Stimulated activated CD4-positive, alpha-beta T cell treated with anti-CD3 and anti-CD28 coated beads, Interleukin-12 subunit alpha, Interleukin-12 subunit beta, amount 100 ng/mL, for 24 hours (primary cell): ENCODE data around the gene KRTAP5-7.
"Not testable (repeated sequence)": the region's sequence is repeated elsewhere in the genome, so short reads cannot be mapped to it uniquely, and the experiment has no call there.

ENCODE experiments used
- DNase-seq, 2 experiments: peaks; one replicate each; pipeline ENCODE4 v3.0.0-alpha.2; 2020; ENCODE audit warnings: low read depth in 2 of 2

Gene KRTAP5-7, protein sequence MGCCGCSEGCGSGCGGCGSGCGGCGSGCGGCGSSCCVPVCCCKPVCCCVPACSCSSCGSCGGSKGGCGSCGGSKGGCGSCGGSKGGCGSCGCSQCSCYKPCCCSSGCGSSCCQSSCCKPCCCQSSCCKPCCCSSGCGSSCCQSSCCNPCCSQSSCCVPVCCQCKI

DNA sequence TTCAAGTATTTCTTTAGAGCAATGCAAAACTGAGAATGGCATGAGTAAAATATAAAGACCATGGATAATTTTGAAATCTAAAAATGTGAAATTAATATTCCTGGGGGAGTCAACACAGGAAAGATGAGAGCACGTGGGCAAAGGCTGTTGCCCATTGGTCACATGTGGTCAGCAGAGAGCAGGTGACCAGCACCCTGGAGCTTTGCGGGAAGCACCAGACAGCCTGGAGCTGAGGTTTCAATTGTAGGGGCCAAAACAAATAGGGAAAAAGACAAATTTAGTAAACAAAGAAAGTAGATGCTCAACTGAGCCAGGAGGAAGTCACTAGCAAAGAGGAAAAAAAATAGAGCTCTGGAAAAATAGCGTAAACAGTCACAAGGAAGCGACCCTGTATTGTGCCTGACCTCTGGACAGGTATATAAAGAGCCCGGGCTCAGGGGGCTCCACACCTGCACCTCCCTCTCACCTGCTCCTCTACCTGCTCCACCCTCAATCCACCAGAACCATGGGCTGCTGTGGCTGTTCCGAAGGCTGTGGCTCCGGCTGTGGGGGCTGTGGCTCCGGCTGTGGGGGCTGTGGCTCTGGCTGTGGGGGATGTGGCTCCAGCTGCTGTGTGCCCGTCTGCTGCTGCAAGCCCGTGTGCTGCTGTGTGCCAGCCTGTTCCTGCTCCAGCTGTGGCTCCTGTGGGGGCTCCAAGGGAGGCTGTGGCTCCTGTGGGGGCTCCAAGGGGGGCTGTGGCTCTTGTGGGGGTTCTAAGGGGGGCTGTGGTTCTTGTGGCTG is at the start of gene KRTAP5-7:
Gene KRTAP5-7, plus strand, starts transcription at position 472 of the 780 bp plus-strand sequence. Its CDS starts 34 bp downstream, at position 506.
- DNase-seq = not testable (repeated sequence)

DNA sequence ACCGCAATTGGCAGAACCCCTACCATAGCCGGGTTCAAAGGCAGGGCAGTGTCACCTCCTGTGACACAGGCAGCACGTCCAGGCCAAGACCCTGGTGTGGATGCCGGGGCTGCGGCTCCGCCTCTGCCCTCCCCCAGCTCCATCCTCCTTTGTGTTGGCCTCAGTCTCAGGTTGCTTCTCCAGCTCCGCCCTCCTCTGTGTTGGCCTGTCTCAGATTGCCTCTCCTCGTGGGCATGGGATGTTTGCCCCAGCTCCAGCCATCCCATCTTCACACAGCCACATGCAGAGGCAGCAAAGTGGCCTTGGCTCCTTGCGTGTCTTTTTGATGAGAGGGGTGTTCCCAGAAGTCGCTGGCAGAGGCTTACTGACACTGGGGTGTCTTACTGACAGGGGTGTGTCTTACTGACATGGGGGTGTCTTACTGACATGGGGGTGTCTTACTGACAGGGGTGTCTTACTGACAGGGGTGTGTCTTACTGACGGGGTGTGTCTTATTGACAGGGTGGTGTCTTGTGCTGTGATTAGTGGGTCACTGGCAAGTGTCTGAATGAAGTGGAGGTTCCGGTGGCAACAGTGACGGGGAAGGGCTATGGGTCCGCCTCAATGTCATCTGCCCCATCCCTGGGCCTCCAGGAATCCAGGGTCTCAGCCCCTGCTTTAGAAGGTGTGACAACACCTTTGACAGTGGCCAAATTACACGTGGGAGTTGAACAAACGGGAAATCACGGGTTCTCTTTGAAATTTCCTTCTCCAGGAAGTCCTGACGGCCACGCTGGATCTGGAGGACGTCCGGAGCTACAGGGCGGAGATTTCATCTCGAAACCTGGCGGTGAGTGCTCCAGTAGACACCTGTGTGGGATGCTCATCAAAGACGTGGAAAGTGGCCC is 49.2 kb upstream of the KRTAP5-7 start:
- DNase-seq = no peak

- no peak for DNase-seq
These were observed 48.6 kb upstream of the KRTAP5-7 start for GRCh38 chr11:71478528-71478840.

GRCh38 chr11:71481101-71481960 is 45.7 kb upstream of the KRTAP5-7 start:
- DNase-seq = no peak

DNA sequence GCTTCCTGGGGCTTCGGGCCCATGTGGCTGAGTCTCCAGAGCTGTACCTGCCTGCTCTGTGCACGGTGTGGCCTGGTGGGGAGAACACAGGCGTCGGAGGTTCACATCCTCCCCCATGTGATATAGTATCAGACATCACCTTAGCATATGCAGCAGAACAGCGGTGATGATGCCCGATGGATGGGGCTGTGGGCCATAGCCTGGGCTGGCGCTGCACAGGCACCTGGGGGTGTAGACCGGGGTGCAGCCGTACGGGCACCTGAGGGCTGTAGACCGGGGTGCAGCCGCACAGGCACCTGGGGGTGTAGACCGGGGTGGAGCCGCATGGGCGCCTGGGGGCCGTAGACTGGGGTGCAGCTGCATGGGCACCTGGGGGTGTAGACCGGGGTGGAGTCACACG is 44.9 kb upstream of the KRTAP5-7 start:
- DNase-seq = no peak

DNA sequence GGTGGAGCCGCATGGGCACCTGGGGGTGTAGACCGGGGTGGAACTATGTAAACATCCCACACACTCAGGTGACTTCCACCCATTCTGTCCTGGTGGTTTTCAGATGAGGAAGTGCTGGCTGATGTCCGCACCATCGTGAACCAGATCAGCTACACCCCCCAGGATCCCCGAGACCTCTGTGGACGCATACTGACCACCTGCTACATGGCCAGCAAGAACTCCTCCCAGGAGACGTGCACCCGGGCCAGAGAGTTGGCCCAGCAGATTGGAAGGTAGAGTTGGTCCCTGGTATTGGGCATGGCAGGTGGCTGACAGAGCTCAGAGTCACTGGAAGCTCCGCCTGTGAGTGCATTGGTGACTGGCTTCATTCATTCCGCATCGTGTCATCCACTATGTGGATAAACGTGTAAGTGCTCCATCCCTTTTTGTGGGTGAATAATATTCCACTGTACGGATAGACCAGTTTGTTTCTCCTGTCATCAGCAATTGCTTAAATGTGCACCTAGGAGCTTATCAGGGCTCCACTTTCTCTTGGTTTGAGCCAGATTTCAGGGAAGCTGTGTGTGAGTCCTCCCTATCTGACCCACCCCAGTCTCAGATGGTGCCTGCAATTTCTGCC is 44.2 kb upstream of the KRTAP5-7 start:
- DNase-seq = no peak

GRCh38 chr11:71483692-71484091 is 43.4 kb upstream of the KRTAP5-7 start:
- DNase-seq = no peak

GRCh38 chr11:71484248-71485062 is 42.6 kb upstream of the KRTAP5-7 start:
- DNase-seq = no peak

GRCh38 chr11:71485063-71485399 is 42.0 kb upstream of the KRTAP5-7 start:
- no peak for DNase-seq

GRCh38 chr11:71485466-71485865 is 41.6 kb upstream of the KRTAP5-7 start:
- no peak for DNase-seq

DNA sequence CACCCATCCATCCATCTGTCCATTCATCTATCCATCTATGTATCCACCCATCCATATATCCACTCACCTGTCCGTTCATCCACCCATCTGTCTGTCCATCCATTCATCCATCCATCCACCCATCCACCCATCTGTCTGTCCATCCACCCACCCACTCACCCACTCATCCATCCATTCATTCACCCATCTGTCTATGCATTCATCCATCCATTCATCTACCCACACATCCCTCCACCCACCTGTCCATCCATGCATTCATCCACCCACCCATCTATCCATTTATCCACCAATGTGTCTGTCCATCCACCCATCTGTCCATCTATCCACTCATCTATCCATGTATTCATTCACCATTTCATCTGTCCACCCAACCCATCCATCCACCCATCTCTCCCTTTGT is 40.7 kb upstream of the KRTAP5-7 start:
- no peak for DNase-seq

DNA sequence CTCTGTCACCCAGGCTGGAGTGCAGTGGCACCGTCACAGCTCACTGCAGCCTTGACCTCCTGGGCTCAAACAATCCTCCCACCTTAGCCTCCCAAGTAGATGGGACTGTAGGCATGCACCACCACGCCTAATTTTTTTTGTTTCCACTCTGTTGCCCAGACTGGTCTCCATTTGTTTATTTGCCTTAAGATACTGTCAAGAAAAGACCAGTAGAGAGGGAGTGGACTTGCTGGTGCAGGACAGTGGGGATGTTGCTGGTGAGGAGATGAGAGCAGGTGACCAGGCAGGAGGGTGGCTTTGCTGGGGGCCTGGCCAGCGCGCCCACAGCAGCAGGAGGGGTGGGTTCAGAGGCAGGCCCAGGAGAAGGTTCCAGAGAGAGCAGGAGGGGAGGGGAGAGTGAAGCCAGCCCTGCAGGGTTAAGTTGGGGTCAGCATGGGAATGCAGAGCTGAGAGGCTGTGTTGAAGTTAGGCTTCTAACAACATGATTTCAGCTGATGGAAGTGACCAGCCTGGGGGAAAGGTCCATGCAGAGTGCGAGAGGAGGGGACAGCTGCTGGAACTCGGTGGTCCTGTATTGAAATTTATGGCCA is 38.3 kb upstream of the KRTAP5-7 start:
- no peak for DNase-seq

DNA sequence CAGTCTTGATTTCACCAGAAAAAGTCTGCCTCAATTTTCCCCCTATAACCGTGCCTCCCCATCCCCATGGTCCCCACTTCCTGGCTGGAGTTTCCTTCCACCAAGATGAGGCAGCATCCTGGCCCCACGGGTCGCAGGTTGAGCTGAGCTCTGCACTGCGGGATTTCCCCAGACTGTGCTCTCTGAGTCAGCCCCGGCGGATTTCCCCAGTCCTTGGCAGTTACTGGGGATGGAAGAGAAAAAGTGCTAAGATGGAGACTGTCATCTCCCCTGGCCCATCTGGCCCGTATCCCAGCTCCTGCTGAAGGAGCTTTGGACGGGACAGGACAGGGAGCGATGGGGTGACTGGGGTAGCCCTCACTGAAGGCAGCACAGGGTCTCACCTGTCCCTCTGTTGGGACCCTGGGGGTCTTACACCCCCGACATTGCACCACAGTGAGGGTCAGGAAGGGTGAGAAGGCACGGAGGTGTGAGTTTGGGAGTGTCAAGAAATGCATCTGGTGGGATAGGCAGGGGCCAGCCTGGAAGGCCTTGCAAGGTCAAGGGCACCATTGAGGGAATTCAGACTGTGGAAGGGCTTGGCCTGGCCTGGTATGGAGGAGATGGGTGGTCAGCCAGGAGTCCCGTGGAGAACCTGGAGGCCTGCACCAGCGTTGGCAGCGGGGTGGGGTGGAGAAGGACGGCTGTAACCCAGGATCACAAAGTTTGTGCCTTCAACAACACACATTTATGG is 37.6 kb upstream of the KRTAP5-7 start:
- DNase-seq = peak; percentile 34 to 67

- DNase-seq = no peak
These were observed 36.9 kb upstream of the KRTAP5-7 start for GRCh38 chr11:71490044-71490730.

GRCh38 chr11:71490731-71491390 is 36.2 kb upstream of the KRTAP5-7 start:
- DNase-seq = no peak

- DNase-seq = no peak
These were observed 35.5 kb upstream of the KRTAP5-7 start for GRCh38 chr11:71491531-71491930.

- DNase-seq = no peak
These were observed 35.1 kb upstream of the KRTAP5-7 start for GRCh38 chr11:71491940-71492339.
